ENCODE measurements around the gene DPP6. TPM values are rescaled to one million over a fixed set of nuclear protein-coding genes. Genes with fewer than 3 reads are reported as not detected.
"Not testable (repeated sequence)": the region's sequence is repeated elsewhere in the genome, so short reads cannot be mapped to it uniquely, and the experiment has no call there.

Gene DPP6
- under 1 TPM in 2 of 4 donors, not detected in 2; 0.38 TPM for total RNA-seq

DNA sequence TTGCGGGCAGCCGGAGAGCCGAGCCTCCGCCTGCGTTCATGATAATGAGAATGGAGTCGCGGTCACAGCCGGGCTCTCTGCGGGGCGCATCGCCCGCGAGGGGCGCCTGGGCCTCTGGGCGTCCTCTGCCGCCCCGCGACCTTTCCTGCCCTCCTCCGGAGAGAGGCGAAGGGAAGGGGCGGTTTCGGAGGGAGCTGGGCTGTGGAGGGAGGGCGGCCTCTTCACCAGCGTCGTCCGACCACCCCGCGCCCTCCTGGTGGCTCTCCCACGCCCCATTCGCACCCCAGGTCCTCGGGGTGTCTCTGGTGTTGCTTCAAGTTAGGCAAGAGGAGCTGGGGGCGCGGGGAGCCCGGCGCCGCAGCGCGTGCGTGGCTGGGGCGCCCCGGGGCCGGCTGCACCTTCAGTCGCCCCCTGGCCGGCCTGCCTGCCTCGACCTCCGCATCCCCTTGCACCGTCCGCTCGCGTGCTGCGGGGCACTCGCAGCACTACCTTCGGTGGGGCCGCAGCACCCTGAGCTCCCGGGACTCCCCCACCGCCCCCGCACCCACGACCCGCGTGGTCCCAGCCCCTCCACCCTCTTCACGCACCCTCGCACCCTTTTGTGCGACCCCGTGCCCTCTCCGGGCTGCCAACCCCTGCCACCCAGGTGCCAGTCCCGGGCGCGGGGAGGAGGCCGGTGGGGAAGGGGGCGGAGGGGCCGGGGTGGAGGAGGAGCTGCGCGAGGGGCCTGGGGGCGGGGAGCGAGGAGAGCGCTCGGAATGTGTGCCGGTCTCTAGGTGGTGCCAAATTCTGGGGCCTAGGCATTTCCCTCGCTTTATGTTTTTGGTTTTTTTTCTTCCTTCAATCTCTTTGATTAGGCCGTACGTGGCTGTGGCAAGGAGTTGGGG is at the start of gene DPP6:
DPP6 (plus strand) TSS at position 756 of the 887 bp plus-strand sequence.
- WGBS, 2 donors: 8% methylated on average over 12 to 19 of the region's 81 CpGs
- intact Hi-C loops (cut with DNase I); DNase-seq; H3K4me3 ChIP-seq; H3K9me3 ChIP-seq; H3K27ac ChIP-seq; H3K4me1 ChIP-seq; H3K36me3 ChIP-seq: not testable (repeated sequence)
- peaks cover 0 to 29% (median 0%) of the 10 kb centered on the region in 4 donors for H3K27me3 ChIP-seq

DNA sequence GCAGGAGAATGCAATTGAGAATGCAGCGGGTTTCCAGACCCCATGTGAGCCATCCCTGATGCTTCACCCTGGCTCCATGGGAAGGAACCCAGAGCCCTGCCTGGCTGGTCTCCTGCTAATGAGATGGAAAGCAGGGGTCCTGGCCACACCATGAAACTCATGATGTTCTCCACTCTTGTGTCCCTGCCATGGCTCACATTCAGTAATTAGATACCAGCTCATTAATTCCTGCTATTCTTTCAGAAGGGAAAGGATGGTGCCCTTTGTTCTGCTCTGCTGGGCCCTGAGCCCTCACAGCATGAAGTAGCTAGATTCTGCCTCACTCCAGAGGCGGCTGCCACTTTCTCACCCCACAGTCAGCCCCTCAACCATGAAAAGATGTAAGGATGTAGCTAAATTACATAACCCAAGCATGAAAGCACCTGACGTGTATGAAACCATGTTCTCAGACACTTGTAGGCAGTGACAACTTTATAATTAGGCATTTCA is 42.7 kb upstream of the DPP6 start:
- H3K4me1 ChIP-seq; DNase-seq; H3K36me3 ChIP-seq; H3K9me3 ChIP-seq; H3K27ac ChIP-seq; H3K4me3 ChIP-seq; intact Hi-C loops (cut with DNase I); H3K27me3 ChIP-seq: not testable (repeated sequence)
- WGBS, 2 donors: 100% methylated on average over 1 of the region's 3 CpGs; no CpG with 5 or more reads in 1 of the 2 donors

DNA sequence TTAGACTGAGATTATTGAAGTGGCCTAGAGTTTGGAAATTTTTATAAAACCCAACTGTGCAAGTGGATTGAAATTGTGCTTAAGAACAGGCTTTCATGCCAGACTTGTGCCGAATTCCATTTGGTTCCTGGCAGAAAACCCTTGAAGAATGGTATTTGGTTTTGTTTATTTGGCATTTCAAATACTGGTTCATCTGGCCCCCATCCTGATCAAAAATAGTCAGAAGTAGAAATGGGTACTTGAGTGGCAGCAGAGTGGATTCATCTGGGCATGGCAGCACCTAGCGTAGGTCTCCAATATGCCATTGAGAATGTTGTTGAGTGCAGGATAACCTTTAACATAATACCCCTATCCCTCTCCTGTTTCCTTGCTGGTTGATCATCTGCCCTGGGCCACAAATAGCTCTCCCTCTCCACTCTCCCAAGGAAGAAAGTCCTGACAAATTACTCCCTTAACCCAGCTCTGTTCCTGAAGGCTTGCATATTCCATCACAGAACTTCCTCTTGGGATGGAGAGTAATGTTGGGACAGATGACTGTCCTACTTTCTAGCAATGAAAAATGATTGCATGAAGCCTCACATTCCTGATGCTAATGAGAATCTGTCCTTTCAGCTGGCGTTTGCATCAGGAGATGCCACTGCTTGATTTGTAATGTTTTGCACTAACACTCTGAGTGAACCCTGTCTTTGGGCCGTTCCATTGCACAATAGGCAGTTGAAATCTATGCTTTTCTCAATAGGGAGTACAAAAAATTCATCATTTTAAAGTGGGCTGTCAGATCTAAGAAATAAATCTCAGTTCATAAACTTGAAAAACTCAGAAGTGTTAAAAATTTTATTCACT is 41.3 kb upstream of the DPP6 start:
- H3K27ac ChIP-seq; intact Hi-C loops (cut with DNase I); H3K27me3 ChIP-seq; H3K36me3 ChIP-seq; H3K4me3 ChIP-seq; H3K9me3 ChIP-seq; DNase-seq; H3K4me1 ChIP-seq: not testable (repeated sequence)
- WGBS, 2 donors: 70 to 81% methylated on average over 3 to 4 of the region's 4 CpGs

DNA sequence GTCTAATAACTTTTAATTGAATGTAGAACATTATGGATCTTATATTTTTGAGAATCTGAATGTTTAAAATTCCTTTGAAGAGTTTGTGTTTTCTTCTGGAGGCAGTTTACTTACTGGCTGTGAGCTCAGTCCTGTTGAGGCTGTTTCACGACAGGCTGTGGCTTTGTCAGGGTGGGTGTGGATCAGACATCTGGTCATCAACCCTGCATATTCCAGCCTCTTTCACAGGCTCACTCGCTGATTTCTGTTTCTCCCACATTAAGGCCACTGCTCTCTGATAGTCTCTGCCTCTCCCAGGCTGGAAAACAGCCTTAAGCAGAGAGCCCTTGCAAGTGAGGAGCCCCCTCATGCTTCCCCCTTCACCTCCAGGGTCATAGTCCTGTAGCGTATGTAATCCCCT is 39.4 kb upstream of the DPP6 start:
- 30 to 56% methylated on average over 3 of the region's 3 CpGs for WGBS, 2 donors

DNA sequence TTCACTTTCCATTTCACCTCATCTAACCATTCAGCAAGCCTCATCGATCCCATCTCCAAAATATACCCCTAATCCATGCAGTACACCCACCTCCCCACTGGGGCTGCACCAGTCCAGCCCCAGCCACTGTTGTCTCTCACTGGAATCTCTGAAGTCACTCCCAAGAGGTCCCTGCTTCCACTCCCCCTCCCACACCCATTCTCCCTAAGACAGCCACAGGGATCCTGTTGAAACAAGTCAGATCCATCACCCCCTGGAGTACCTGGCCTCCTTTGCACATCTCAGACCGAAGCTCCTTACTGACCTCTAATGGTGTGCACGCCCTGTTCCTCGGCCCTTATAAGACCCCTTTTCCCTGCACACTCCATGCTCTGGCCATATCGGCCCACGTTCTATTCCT is 36.6 kb upstream of the DPP6 start:
- WGBS, 2 donors: 74 to 82% methylated on average over 6 of the region's 6 CpGs

More for the DNA sequence above, 39.4 kb upstream of the DPP6 start:
- DNase-seq; H3K36me3 ChIP-seq; H3K4me3 ChIP-seq; H3K27me3 ChIP-seq; H3K27ac ChIP-seq; H3K9me3 ChIP-seq; intact Hi-C loops (cut with DNase I); H3K4me1 ChIP-seq: not testable (repeated sequence)

DNA sequence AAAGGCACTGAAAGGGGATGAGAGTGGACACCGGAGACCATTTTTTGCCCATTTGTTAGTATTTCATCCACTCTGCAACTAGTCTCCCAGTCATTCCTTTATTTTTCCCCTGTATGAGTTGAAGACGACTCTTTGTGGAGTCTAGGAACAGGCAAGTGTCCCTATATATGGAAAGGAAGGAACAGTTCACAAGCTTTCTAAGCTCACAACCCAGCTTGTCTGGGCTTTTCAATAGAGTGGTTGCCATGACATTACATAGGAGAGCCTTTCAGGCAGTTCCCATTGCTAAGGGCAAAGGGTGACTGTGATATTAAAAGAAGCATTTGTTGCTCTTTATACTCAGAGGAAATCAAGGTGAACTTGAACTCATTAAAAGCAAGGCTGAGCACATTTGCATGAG is 33.8 kb upstream of the DPP6 start:
- WGBS, 2 donors: 68 to 69% methylated on average over 2 of the region's 2 CpGs
- H3K4me3 ChIP-seq; H3K9me3 ChIP-seq; H3K27me3 ChIP-seq; DNase-seq; H3K27ac ChIP-seq; H3K36me3 ChIP-seq; H3K4me1 ChIP-seq; intact Hi-C loops (cut with DNase I): not testable (repeated sequence)

More for the DNA sequence above, 36.6 kb upstream of the DPP6 start:
- H3K4me1 ChIP-seq; intact Hi-C loops (cut with DNase I); H3K27ac ChIP-seq; DNase-seq; H3K9me3 ChIP-seq; H3K27me3 ChIP-seq; H3K36me3 ChIP-seq; H3K4me3 ChIP-seq: not testable (repeated sequence)

DNA sequence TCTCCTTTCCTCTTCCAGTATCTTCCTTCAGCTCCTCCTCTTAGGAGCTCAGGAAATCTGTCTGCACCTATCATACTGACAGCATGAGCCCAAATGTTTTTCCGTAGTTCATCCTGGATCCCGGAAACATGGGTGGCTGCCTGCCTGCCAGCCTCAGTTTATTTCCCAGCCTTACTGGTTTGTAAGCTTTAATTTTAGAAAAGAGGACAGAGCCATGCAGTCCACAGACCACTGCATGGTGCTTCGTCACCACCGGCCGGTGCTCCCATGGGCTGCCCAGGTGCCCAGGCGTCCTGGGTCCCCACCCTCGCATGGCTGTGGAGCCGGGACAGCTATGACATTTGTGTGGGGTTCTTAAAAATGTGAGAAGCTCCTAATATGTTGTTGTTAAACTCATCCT is 24.4 kb upstream of the DPP6 start:
- intact Hi-C loops (cut with DNase I); H3K9me3 ChIP-seq; H3K36me3 ChIP-seq; H3K27me3 ChIP-seq; H3K27ac ChIP-seq; H3K4me3 ChIP-seq; H3K4me1 ChIP-seq; DNase-seq: not testable (repeated sequence)
- WGBS, 2 donors: 73 to 86% methylated on average over 4 to 6 of the region's 8 CpGs

DNA sequence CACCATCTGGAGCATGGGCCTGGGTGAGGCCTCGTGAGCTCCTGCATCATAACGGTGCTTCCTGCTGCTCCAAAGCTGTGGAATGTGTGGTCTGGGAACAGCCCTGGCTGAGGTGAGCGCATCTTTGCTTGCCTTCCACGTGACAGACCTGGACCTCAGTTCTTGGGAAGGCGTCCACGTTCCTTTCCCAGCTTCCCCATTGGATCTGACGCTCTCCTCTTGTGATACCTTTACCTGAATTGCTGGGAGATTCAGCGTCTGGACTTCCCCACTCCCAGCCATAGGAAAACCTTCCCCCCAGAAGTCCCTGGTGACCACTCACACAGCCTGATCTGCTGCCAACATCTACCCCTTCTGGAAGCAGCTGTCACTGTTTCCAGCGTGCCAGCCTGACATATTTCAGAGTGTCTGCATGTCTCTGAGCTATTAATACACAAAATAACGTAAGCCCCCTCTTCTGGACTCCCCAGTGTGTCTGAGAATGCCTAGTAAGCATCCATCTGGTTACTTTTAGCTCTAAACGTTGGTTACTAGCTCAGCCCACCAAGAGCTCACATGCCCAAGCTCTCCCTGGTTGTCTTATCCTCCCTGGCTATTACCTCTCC is 21.6 kb upstream of the DPP6 start:
- DNase-seq; H3K36me3 ChIP-seq; H3K27ac ChIP-seq; H3K4me1 ChIP-seq; H3K9me3 ChIP-seq; H3K4me3 ChIP-seq; H3K27me3 ChIP-seq; intact Hi-C loops (cut with DNase I): not testable (repeated sequence)
- WGBS, 2 donors: 49 to 51% methylated on average over 5 to 9 of the region's 11 CpGs

DNA sequence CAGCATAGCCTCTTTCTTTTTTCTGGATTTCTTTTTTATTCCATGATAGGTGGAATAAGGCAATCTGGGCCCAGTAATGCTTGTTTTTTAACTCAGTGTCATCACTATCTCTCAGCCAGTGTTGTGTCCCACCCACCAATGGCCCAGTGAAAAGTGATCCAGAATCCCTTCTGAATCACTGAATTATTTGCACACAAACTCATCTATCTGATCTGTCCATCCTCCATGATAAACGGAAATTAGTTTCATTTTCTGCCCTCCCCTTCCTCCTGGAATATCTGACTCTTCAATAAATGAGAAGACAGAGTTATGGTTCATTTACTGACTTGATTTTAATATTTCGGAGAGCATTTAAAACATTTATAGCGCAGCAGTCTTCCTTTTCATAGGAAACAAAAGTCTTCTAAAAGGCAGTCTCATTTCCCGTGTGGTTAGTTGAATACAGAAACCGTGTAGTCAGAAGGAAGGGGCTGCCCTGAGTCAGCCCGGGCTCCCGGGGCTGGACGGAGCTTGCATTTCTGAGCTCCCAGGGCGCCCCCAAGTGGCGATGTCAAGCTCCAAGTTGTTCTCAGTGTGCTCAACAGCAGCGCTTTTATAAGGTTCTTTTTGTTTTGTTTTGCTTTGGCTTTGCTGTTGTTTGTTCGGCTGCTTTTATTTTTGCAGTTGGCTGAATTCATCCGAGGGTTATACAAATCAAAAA is 12.6 kb upstream of the DPP6 start:
- DNase-seq; H3K27ac ChIP-seq; H3K9me3 ChIP-seq; H3K36me3 ChIP-seq; H3K4me1 ChIP-seq; intact Hi-C loops (cut with DNase I); H3K4me3 ChIP-seq; H3K27me3 ChIP-seq: not testable (repeated sequence)
- no CpG with 5 or more reads among the region's 13 CpGs for WGBS, 2 donors

DNA sequence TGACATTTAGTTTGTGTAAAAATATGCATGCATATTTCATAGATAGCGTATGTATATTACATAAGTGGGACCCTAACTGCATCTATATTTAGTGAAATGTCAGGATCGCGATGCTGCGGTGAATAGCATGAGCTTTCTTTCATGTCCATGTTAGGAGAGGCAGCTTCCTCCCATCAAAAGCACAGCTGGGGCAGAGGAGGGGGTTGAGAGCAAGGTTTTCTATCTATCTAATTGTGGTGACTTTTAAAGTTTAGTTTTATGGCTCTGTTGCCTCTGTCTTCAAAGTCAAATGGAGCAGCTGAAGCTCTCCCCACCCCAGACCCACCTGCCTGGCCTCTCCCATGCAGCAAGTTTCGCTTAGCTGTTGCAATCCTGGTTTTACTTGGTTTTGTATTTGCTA is 1.8 kb upstream of the DPP6 start:
- DNase-seq; H3K4me3 ChIP-seq; H3K36me3 ChIP-seq; H3K4me1 ChIP-seq; H3K27ac ChIP-seq; H3K9me3 ChIP-seq; intact Hi-C loops (cut with DNase I): not testable (repeated sequence)
- H3K27me3 ChIP-seq: peaks cover 0 to 29% (median 0%) of the 10 kb centered on the region in 4 donors
- WGBS, 2 donors: 74 to 95% methylated on average over 3 to 4 of the region's 5 CpGs

DNA sequence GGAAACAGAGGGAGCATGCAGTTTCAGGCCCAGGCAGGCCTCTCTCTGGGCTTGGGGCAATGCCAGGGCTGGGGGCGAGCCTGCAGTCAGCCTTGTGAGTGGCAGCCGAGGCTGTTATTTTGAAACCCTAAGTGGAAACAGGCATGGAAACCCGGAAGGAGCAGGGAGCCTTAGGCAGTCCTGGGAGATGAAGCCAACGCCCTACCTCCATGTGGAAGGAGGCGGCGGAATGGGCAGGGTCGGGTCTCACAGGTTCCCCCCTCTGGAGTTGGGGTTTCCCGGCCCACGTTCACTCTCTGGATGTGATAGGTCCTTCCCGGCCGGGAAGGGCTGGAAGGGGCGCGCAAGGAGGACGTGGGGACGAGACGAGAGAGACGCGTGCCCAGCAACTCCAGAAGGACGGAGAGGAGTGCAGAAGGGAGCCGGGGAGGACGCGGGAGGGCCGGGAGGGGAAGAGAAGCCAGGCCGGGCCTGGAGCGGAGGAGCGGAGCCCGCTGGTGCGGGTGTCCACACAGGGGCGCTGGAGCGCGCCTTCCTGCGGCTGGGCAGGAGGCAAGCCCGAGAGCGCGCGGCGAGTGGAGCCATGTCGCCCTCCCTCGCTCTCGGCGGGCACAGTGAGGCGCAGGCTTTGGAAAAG is 1.1 kb upstream of the DPP6 start:
- H3K4me3 ChIP-seq; H3K9me3 ChIP-seq; H3K27ac ChIP-seq; DNase-seq; H3K4me1 ChIP-seq; intact Hi-C loops (cut with DNase I); H3K36me3 ChIP-seq: not testable (repeated sequence)
- no CpG with 5 or more reads among the region's 42 CpGs for WGBS, 2 donors
- peaks cover 0 to 29% (median 0%) of the 10 kb centered on the region in 4 donors for H3K27me3 ChIP-seq
